Stomach (tissue), 4 donors: Measurements from ENCODE around the gene GPC5.

ENCODE experiments used
- POLR2A ChIP-seq, 4 donors: fragments of 450-650 bp; IDR thresholded peaks; one replicate each; pipeline ENCODE4 v1.6.1; 2016; ENCODE audit warnings: antibody characterized with exemption in 4 of 4, control low read depth in 2 of 4, mild to moderate bottlenecking in 1 of 4, moderate library complexity in 1 of 4
- TF ChIP-seq, protein P1 (sequence below), 7 experiments: fragments of 450-650 bp in 4 of 7; fragments of 200-600 bp in 3 of 7; sonication (generic) in 3 of 7; IDR thresholded peaks; one replicate each; pipeline ENCODE4 v1.5.1; 2016 to 2019; ENCODE audit warnings: antibody characterized with exemption in 7 of 7, control low read depth in 2 of 7, mild to moderate bottlenecking in 1 of 7

DNA sequence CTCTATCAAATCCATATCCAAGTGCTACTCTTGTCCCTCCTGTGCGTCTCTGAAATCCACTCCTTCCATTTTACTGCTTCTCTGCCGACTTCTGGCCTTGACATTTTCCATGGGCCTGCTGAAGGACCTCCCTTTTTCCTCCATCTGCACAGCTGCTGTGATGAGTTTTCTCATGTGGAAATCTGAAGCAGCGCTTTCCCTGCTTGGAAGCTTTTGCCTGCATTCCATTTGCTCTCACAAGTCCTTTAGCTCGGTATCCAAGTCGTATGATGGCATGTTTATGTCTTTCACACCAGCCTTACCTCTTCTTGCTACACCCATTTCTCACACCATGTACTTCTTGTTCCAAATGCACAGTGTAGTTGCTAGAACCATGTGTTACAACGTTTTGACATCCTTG lies 328.2 kb downstream of the GPC5 start:
- no peak for TF ChIP-seq POLR2A (IDR thresholded peaks at IDR 0.05)
- TF ChIP-seq, protein P1, sequence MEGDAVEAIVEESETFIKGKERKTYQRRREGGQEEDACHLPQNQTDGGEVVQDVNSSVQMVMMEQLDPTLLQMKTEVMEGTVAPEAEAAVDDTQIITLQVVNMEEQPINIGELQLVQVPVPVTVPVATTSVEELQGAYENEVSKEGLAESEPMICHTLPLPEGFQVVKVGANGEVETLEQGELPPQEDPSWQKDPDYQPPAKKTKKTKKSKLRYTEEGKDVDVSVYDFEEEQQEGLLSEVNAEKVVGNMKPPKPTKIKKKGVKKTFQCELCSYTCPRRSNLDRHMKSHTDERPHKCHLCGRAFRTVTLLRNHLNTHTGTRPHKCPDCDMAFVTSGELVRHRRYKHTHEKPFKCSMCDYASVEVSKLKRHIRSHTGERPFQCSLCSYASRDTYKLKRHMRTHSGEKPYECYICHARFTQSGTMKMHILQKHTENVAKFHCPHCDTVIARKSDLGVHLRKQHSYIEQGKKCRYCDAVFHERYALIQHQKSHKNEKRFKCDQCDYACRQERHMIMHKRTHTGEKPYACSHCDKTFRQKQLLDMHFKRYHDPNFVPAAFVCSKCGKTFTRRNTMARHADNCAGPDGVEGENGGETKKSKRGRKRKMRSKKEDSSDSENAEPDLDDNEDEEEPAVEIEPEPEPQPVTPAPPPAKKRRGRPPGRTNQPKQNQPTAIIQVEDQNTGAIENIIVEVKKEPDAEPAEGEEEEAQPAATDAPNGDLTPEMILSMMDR (IDR thresholded peaks at IDR 0.05) = no peak
